ENCODE measurements around the gene IL31RA.

DNA sequence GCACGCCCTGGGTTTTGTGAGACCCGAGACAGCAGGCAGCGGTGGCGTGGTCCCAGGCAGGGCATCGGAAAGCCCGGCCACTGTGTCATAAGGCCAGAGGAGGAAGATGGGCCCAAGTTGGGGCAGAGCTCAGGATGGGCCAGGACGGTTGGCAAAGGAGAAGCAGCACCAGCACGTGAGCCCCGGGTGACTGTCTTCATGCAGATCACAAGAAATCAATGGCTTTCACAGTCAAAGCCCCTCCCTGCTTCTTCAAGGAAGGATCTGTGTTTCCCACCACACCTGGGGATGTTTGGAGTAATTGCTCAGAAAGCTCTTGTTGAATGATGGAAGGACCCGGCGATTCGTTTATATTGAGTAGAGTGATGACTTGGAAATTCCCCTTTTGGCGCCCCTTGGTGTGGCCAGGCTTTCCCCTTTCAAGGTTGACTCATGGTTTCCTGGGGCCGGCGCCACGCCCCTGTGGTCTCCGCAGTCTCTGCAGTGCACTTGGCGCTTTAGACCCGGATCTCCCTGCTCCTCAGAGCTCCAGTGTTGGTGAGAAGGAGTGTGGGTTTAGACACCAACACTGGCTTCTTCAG lies 52.1 kb downstream of the IL31RA start:
- TF ChIP-seq, protein P1, sequence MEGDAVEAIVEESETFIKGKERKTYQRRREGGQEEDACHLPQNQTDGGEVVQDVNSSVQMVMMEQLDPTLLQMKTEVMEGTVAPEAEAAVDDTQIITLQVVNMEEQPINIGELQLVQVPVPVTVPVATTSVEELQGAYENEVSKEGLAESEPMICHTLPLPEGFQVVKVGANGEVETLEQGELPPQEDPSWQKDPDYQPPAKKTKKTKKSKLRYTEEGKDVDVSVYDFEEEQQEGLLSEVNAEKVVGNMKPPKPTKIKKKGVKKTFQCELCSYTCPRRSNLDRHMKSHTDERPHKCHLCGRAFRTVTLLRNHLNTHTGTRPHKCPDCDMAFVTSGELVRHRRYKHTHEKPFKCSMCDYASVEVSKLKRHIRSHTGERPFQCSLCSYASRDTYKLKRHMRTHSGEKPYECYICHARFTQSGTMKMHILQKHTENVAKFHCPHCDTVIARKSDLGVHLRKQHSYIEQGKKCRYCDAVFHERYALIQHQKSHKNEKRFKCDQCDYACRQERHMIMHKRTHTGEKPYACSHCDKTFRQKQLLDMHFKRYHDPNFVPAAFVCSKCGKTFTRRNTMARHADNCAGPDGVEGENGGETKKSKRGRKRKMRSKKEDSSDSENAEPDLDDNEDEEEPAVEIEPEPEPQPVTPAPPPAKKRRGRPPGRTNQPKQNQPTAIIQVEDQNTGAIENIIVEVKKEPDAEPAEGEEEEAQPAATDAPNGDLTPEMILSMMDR (IDR thresholded peaks at IDR 0.05; ENCODE audit: low read length): no peak
- TF ChIP-seq EZH2phosphoT487 (IDR thresholded peaks at IDR 0.05; ENCODE audit: low read length) (no peak), EZH2 (optimal IDR thresholded peaks at IDR 0.05; ENCODE audit: low read depth, low read length) (no peak)

Data from MM.1S (cell line).